ENCODE data around the gene HSD11B1.

Gene HSD11B1

DNA sequence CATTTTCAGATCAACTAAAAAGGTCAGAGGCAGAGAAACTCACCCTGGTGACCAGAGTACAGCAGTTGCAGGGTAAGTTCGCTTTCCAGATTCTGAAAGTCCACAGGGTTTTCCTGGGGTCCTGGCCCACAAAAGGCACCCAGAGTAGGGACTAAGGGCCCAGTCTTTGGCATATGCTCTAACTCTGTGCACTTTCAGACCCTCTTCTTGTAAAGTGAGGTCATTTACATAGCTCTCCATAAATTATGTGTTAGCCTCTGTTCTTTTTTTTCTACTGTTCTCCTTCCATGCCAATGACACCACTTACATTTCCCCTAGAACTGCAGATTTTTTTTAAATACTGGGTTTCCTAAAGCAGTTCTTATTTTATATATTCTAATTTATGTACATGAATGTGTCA lies 73.5 kb downstream of the HSD11B1 start:
- no peak for DNase-seq (ENCODE audit: extremely low spot score)
- CTCF ChIA-PET: interaction anchor here (2.3 to 2.7 kb wide), 2 partner anchors 10 to 45 kb away, joined by 9 to 11 read pairs; no protein-coding TSS in a partner anchor
- POLR2A ChIA-PET: no interaction called here
- TF ChIP-seq, protein P1, sequence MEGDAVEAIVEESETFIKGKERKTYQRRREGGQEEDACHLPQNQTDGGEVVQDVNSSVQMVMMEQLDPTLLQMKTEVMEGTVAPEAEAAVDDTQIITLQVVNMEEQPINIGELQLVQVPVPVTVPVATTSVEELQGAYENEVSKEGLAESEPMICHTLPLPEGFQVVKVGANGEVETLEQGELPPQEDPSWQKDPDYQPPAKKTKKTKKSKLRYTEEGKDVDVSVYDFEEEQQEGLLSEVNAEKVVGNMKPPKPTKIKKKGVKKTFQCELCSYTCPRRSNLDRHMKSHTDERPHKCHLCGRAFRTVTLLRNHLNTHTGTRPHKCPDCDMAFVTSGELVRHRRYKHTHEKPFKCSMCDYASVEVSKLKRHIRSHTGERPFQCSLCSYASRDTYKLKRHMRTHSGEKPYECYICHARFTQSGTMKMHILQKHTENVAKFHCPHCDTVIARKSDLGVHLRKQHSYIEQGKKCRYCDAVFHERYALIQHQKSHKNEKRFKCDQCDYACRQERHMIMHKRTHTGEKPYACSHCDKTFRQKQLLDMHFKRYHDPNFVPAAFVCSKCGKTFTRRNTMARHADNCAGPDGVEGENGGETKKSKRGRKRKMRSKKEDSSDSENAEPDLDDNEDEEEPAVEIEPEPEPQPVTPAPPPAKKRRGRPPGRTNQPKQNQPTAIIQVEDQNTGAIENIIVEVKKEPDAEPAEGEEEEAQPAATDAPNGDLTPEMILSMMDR (IDR thresholded peaks at IDR 0.05; ENCODE audit: control extremely low read depth, extremely low read depth, low read depth, missing control alignments): no peak

DNA sequence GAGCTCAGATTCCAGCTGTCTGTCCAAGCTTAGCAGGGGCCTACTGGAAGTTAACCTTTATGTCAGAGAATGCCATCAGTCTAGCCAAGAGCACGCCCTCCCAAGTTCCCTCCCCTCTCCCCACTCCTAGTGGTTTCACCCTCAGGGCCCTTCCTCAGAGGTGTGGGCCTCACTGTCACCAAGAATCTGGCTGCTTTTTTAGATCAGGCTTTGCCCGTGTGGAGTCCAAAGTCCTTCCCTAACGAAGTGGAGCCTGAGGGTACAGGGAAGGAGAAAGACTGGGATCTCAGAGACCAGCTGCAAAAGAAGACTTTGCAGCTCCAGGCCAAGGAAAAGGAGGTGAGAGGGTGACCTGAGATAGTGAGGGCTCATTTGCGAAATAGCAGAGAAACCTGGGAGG lies 75.6 kb downstream of the HSD11B1 start:
- CTCF ChIA-PET: interaction anchor here (1.0 to 2.7 kb wide), 4 partner anchors 10 to 43 kb away, joined by 3 to 11 read pairs (median 7); no protein-coding TSS in a partner anchor
- POLR2A ChIA-PET: no interaction called here
- DNase-seq (ENCODE audit: extremely low spot score): no peak
- TF ChIP-seq, protein P1 (IDR thresholded peaks at IDR 0.05; ENCODE audit: control extremely low read depth, extremely low read depth, low read depth, missing control alignments): no peak

DNA sequence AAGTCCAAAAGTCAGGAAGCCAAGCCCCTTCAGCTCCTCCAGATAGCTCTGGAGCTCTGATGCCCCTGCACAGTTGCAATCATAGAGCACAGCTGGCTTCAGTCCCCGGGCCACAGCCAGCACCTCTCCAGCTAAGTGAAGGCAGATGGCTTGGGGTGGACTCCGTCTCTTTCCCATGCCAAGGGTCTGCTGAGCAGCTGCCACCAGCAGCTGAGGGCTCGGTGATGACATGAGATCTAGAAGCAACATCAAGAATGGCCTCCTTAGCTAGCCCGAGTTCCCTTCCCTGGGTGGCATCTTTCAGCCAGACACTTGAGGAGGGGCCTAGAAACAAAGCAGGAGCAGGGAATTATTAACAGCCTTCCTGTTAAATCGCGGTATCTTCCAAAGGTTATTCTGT lies 78.7 kb downstream of the HSD11B1 start:
- no peak for DNase-seq (ENCODE audit: extremely low spot score)
- TF ChIP-seq, protein P1 (IDR thresholded peaks at IDR 0.05; ENCODE audit: control extremely low read depth, extremely low read depth, low read depth, missing control alignments): no peak
- ChIA-PET POLR2A (interaction anchor here (1.5 kb wide), 1 partner anchor 14 kb away, joined by 5 read pairs; no protein-coding TSS in a partner anchor), CTCF (interaction anchor here (1.0 to 2.4 kb wide), 4 partner anchors 9 to 40 kb away, joined by 3 to 10 read pairs (median 3); no protein-coding TSS in a partner anchor)
